Neural cell (in vitro differentiated cells): ENCODE results near the gene COP1. TPM values are rescaled to one million over a fixed set of nuclear protein-coding genes. Genes with fewer than 3 reads are reported as not detected.
"Not testable (repeated sequence)": the region's sequence is repeated elsewhere in the genome, so short reads cannot be mapped to it uniquely, and the experiment has no call there.

Experiments
- H2AFZ ChIP-seq: fragments of 200-600, 300-800 bp; sonication (generic), shearing (Covaris generic); 2 replicates; pipeline ENCODE4 v1.6.0; 2014; ENCODE audit warnings: low read depth, mild to moderate bottlenecking, antibody characterized with exemption, low read length, moderate library complexity
- H3F3A ChIP-seq: fragments of 200-600 bp; shearing (Covaris generic); 2 replicates; pipeline ENCODE4 v1.6.1; 2016; ENCODE audit warnings: mild to moderate bottlenecking, moderate library complexity, mixed read lengths, antibody characterized with exemption, low read length; ENCODE audit not compliant: insufficient read depth, poor library complexity, severe bottlenecking
- H3K27ac ChIP-seq: fragments of 200-600, 300-800 bp; sonication (generic), shearing (Covaris generic); 2 replicates; pipeline ENCODE4 v1.5.1; 2014; ENCODE audit warnings: mild to moderate bottlenecking, low read length, moderate library complexity
- H3K27me3 ChIP-seq: fragments of 300-800, 200-600 bp; sonication (generic), shearing (Covaris generic); 2 replicates; pipeline ENCODE4 v1.6.0; 2014; ENCODE audit warnings: mild to moderate bottlenecking, low read depth, low read length, moderate library complexity; ENCODE audit not compliant: insufficient read depth
- H3K36me3 ChIP-seq: fragments of 300-800, 200-600 bp; sonication (generic), shearing (Covaris generic); 2 replicates; pipeline ENCODE4 v1.5.1; 2014; ENCODE audit warnings: mild to moderate bottlenecking, antibody characterized with exemption, low read length, moderate library complexity; ENCODE audit not compliant: insufficient read depth
- H3K4me2 ChIP-seq: fragments of 300-800, 200-600 bp; sonication (generic), shearing (Covaris generic); 2 replicates; pipeline ENCODE4 v1.6.0; 2014; ENCODE audit warnings: mild to moderate bottlenecking, low read length
- H3K4me3 ChIP-seq: fragments of 300-800, 200-600 bp; sonication (generic), shearing (Covaris generic); 2 replicates; pipeline ENCODE4 v1.5.1; 2014; ENCODE audit warnings: mild to moderate bottlenecking, low read length, moderate library complexity
- H3K79me2 ChIP-seq: fragments of 200-600 bp; shearing (Covaris generic); replicated peaks from 2 replicates; pipeline ENCODE4 v1.6.0; 2014; ENCODE audit warnings: mild to moderate bottlenecking, low read length, moderate library complexity; ENCODE audit not compliant: insufficient read depth
- H3K9ac ChIP-seq: fragments of 300-800, 200-600 bp; sonication (generic), shearing (Covaris generic); 2 replicates; pipeline ENCODE4 v1.6.1; 2016; ENCODE audit warnings: mild to moderate bottlenecking, low read length, mixed read lengths
- H3K9me2 ChIP-seq: fragments of 200-600 bp; shearing (Covaris generic); 2 replicates; pipeline ENCODE4 v1.6.1; 2016; ENCODE audit warnings: mild to moderate bottlenecking, low read length, mixed read lengths; ENCODE audit not compliant: insufficient read depth
- H3K9me3 ChIP-seq: fragments of 200-600, 300-800 bp; sonication (generic), shearing (Covaris generic); 2 replicates; pipeline ENCODE4 v1.6.1; 2016; ENCODE audit warnings: mild to moderate bottlenecking, mixed run types, low read length, moderate library complexity, mixed read lengths
- H4K20me1 ChIP-seq: fragments of 200-600 bp; shearing (Covaris generic); 2 replicates; pipeline ENCODE4 v1.6.1; 2016; ENCODE audit warnings: mild to moderate bottlenecking, mixed run types; ENCODE audit not compliant: insufficient read depth
- EP300 ChIP-seq: fragments of 450-650 bp; conservative IDR thresholded peaks from 2 replicates; pipeline ENCODE4 v1.6.1; 2014; ENCODE audit warnings: antibody characterized with exemption, mild to moderate bottlenecking, moderate library complexity; ENCODE audit not compliant: poor library complexity, severe bottlenecking
- EZH2 ChIP-seq: fragments of 200-600, 300-800 bp; shearing (Covaris generic), sonication (generic); IDR thresholded peaks from 2 replicates; pipeline ENCODE4 v1.6.1; 2014; ENCODE audit warnings: antibody characterized with exemption, low read length, borderline replicate concordance, mild to moderate bottlenecking; ENCODE audit not compliant: insufficient read depth, poor library complexity, severe bottlenecking
- MXI1 ChIP-seq: fragments of 450-650 bp; conservative IDR thresholded peaks from 2 replicates; pipeline ENCODE4 v1.6.1; 2014; ENCODE audit warnings: antibody characterized with exemption, mild to moderate bottlenecking; ENCODE audit not compliant: poor library complexity, severe bottlenecking
- POLR2AphosphoS5 ChIP-seq: IDR thresholded peaks from 2 replicates; pipeline ENCODE4 v1.6.1; 2012
- RAD21 ChIP-seq: fragments of 450-650 bp; conservative IDR thresholded peaks from 2 replicates; pipeline ENCODE4 v1.6.1; 2014; ENCODE audit warnings: antibody characterized with exemption, mild to moderate bottlenecking, moderate library complexity
- SMC3 ChIP-seq: fragments of 450-650 bp; conservative IDR thresholded peaks from 2 replicates; pipeline ENCODE4 v1.6.1; 2014; ENCODE audit warnings: antibody characterized with exemption, mild to moderate bottlenecking, moderate library complexity; ENCODE audit not compliant: poor library complexity
- TAF1 ChIP-seq: IDR thresholded peaks from 2 replicates; pipeline ENCODE4 v1.6.1; 2012; ENCODE audit warnings: low read depth
- polyA plus RNA-seq: library from polyadenylated mRNA; depleted of rRNA; stranded (reverse); fragments of >200 nt; gene quantifications from 2 replicates; pipeline ENCODE4 v1.2.3, GENCODE V29; 2014
- TF ChIP-seq, protein P1 (sequence below): IDR thresholded peaks from 2 replicates; pipeline ENCODE4 v1.6.1; 2012; ENCODE audit warnings: borderline replicate concordance
- TF ChIP-seq, protein P2 (sequence below): fragments of 450-650 bp; IDR thresholded peaks from 2 replicates; pipeline ENCODE4 v1.5.1; 2014; ENCODE audit warnings: antibody characterized with exemption, mild to moderate bottlenecking, moderate library complexity; ENCODE audit not compliant: poor library complexity, severe bottlenecking

COP1 gene
- polyA plus RNA-seq, 1 donor from 2014 or later = 72.3 TPM

DNA sequence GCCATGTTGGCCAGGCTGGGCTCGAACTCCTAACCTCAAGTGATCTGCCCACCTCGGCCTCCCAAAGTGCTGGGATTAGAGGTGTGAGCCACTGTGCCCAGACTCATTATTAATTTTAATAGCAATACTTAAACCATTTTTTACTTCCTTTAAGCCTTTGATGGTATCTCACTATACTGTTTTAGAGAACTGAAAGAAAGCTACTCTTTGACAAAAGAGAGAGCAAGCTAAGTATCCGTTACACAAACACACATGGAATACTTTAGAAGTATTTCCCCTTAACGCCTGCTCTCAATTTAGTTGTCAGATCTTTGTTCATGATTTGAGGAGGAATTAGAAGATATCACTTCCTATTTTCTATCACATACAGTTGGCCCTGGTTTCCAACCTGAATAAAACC lies 189.4 kb downstream of the COP1 start:
- Histone ChIP-seq H3K27me3 (no peaks in the 10 kb centered on the region), H3K36me3 (no peaks in the 10 kb centered on the region), H3K27ac (no peak overlapping the region), H2AFZ (no peak overlapping the region), H3K79me2 (no peaks in the 10 kb centered on the region), H3K9ac (no peak overlapping the region), H4K20me1 (no peaks in the 10 kb centered on the region), H3F3A (no peaks in the 10 kb centered on the region), H3K9me2 (no peaks in the 10 kb centered on the region), H3K4me2 (no peak overlapping the region), H3K9me3 (no peaks in the 10 kb centered on the region), H3K4me3 (no peak overlapping the region)
- TF ChIP-seq, protein P1, sequence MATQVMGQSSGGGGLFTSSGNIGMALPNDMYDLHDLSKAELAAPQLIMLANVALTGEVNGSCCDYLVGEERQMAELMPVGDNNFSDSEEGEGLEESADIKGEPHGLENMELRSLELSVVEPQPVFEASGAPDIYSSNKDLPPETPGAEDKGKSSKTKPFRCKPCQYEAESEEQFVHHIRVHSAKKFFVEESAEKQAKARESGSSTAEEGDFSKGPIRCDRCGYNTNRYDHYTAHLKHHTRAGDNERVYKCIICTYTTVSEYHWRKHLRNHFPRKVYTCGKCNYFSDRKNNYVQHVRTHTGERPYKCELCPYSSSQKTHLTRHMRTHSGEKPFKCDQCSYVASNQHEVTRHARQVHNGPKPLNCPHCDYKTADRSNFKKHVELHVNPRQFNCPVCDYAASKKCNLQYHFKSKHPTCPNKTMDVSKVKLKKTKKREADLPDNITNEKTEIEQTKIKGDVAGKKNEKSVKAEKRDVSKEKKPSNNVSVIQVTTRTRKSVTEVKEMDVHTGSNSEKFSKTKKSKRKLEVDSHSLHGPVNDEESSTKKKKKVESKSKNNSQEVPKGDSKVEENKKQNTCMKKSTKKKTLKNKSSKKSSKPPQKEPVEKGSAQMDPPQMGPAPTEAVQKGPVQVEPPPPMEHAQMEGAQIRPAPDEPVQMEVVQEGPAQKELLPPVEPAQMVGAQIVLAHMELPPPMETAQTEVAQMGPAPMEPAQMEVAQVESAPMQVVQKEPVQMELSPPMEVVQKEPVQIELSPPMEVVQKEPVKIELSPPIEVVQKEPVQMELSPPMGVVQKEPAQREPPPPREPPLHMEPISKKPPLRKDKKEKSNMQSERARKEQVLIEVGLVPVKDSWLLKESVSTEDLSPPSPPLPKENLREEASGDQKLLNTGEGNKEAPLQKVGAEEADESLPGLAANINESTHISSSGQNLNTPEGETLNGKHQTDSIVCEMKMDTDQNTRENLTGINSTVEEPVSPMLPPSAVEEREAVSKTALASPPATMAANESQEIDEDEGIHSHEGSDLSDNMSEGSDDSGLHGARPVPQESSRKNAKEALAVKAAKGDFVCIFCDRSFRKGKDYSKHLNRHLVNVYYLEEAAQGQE = no peak
- TF ChIP-seq SMC3 (no peak), EZH2 (no peak), EP300 (no peak), POLR2AphosphoS5 (no peak), MXI1 (no peak), RAD21 (no peak), TAF1 (no peak)
- TF ChIP-seq, protein P2, sequence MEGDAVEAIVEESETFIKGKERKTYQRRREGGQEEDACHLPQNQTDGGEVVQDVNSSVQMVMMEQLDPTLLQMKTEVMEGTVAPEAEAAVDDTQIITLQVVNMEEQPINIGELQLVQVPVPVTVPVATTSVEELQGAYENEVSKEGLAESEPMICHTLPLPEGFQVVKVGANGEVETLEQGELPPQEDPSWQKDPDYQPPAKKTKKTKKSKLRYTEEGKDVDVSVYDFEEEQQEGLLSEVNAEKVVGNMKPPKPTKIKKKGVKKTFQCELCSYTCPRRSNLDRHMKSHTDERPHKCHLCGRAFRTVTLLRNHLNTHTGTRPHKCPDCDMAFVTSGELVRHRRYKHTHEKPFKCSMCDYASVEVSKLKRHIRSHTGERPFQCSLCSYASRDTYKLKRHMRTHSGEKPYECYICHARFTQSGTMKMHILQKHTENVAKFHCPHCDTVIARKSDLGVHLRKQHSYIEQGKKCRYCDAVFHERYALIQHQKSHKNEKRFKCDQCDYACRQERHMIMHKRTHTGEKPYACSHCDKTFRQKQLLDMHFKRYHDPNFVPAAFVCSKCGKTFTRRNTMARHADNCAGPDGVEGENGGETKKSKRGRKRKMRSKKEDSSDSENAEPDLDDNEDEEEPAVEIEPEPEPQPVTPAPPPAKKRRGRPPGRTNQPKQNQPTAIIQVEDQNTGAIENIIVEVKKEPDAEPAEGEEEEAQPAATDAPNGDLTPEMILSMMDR = no peak

DNA sequence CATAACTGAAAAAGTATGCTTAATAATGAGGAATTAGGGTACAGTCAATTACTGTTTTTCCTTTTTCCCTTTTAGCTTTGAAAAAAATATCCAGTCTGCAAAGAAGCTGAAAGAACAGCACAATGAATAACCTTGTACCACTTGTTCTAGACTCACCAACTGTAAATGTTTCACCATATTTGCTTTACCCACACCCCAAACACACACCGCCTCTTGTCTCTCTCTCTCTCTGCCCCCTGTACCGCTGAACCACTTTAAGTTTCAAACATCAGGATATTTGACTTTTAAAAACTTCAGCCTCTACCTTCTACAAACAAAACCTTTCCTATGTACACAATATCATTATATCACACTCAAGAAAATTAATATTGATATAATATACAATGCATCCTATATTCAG lies 197.1 kb downstream of the COP1 start:
- H3K27ac ChIP-seq = no peak overlapping the region
- H4K20me1 ChIP-seq = no peaks in the 10 kb centered on the region
- no peak overlapping the region for H3K4me2 ChIP-seq
- no peaks in the 10 kb centered on the region for H3K27me3 ChIP-seq
- no peaks in the 10 kb centered on the region for H3K36me3 ChIP-seq
- TF ChIP-seq, protein P1 = no peak
- TF ChIP-seq EZH2 (no peak), SMC3 (no peak), EP300 (no peak)
- no peaks in the 10 kb centered on the region for H3K79me2 ChIP-seq
- no peaks in the 10 kb centered on the region for H3K9me2 ChIP-seq
- H3K9me3 ChIP-seq = no peaks in the 10 kb centered on the region
- H3K9ac ChIP-seq = no peak overlapping the region
- no peaks in the 10 kb centered on the region for H3F3A ChIP-seq
- H3K4me3 ChIP-seq = no peak overlapping the region
- H2AFZ ChIP-seq = no peak overlapping the region

DNA sequence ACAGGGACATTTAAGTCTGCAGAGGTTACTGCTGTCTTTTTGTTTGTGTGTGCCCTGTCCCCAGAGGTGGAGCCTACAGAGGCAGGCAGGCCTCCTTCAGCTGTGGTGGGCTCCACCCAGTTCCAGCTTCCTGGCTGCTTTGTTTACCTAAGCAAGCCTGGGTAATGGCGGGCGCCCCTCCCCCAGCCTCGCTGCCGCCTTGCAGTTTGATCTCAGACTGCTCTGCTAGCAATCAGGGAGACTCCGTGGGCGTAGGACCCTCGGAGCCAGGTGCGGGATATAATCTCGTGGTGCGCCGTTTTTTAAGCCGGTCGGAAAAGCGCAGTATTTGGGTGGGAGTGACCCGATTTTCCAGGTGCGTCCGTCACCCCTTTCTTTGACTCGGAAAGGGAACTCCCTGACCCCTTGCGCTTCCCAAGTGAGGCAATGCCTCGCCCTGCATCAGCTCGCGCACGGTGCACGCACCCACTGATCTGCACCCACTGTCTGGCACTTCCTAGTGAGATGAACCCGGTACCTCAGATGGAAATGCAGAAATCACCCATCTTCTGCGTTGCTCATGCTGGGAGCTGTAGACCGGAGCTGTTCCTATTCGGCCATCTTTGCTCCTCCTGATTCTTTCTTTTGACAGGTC lies 199.2 kb downstream of the COP1 start:
- not testable (repeated sequence) for H3K4me3 ChIP-seq, H3K9me3 ChIP-seq

DNA sequence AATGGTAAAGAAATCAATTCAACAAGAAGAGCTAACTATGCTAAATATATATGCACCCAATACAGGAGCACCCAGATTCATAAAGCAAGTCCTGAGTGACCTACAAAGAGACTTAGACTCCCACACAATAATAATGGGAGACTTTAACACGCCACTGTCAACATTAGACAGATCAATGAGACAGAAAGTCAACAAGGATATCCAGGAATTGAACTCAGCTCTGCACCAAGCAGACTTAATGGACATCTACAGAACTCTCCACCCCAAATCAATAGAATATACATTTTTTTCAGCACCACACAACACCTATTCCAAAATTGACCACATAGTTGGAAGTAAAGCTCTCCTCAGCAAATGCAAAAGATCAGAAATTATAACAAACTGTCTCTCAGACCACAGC lies 212.4 kb downstream of the COP1 start:
- not testable (repeated sequence) for H3K79me2 ChIP-seq, H3K9me3 ChIP-seq, H3K9me2 ChIP-seq

More for the DNA sequence above, 199.2 kb downstream of the COP1 start:
- not testable (repeated sequence) for H2AFZ ChIP-seq, H4K20me1 ChIP-seq, H3K9me2 ChIP-seq, H3K36me3 ChIP-seq, H3F3A ChIP-seq, H3K27ac ChIP-seq, H3K4me2 ChIP-seq, H3K79me2 ChIP-seq, H3K27me3 ChIP-seq, H3K9ac ChIP-seq

More for the DNA sequence above, 212.4 kb downstream of the COP1 start:
- not testable (repeated sequence) for H3K4me2 ChIP-seq, H3K36me3 ChIP-seq, H3K27ac ChIP-seq, H4K20me1 ChIP-seq, H3K27me3 ChIP-seq, H3K4me3 ChIP-seq, H3K9ac ChIP-seq, H2AFZ ChIP-seq, H3F3A ChIP-seq
